Endothelial cell (in vitro differentiated cells): ENCODE data around the gene ACTN2. TPM values are rescaled to one million over a fixed set of nuclear protein-coding genes. Genes with fewer than 3 reads are reported as not detected.

Experiments used
- DNase-seq: peaks from one replicate; pipeline ENCODE4 v3.0.0; 2021; ENCODE audit warnings: low spot score
- H3K27ac Mint-ChIP-seq: one replicate; pipeline ENCODE4 v1.8.0; 2021; ENCODE audit warnings: mixed read lengths, inconsistent platforms; ENCODE audit not compliant: unreplicated experiment
- H3K27me3 Mint-ChIP-seq: one replicate; pipeline ENCODE4 v1.8.0; 2021; ENCODE audit warnings: mild to moderate bottlenecking, moderate library complexity, mixed read lengths, inconsistent platforms; ENCODE audit not compliant: unreplicated experiment
- H3K36me3 Mint-ChIP-seq: one replicate; pipeline ENCODE4 v1.8.0; 2021; ENCODE audit warnings: mild to moderate bottlenecking, low read depth, mixed read lengths, inconsistent platforms; ENCODE audit not compliant: unreplicated experiment
- H3K4me1 Mint-ChIP-seq: one replicate; pipeline ENCODE4 v1.8.0; 2021; ENCODE audit warnings: mild to moderate bottlenecking, mixed read lengths, inconsistent platforms; ENCODE audit not compliant: unreplicated experiment
- H3K4me3 Mint-ChIP-seq: one replicate; pipeline ENCODE4 v1.8.0; 2021; ENCODE audit warnings: mild to moderate bottlenecking, mixed read lengths, inconsistent platforms; ENCODE audit not compliant: unreplicated experiment
- H3K9me3 Mint-ChIP-seq: one replicate; pipeline ENCODE4 v1.8.0; 2021; ENCODE audit warnings: mixed read lengths, inconsistent platforms; ENCODE audit not compliant: unreplicated experiment
- CTCF ChIP-seq: fragments of 200-600 bp; sonication (generic); IDR thresholded peaks from one replicate; pipeline ENCODE4 v1.5.0; 2021; ENCODE audit warnings: antibody characterized with exemption; ENCODE audit not compliant: unreplicated experiment
- total RNA-seq: library from RNA; stranded (reverse); fragmentation: NEBNext Ultra II Directional; extraction: Animal tissue kit (Norgen Biotek cat#: 25700); gene quantifications from one replicate; pipeline ENCODE4 v1.2.1, GENCODE V29; 2021; ENCODE audit not compliant: unreplicated experiment

The ACTN2 gene
- total RNA-seq, 1 donor from 2014 or later, result 0.21 TPM

GRCh38 chr1:236645016-236645680 lies 41.2 kb upstream of the ACTN2 start:
- TF ChIP-seq CTCF, result no peak
- Mint-ChIP-seq H3K9me3 (no peaks in the 10 kb centered on the region), H3K4me1 (no peaks in the 10 kb centered on the region), H3K27ac (no peak overlapping the region), H3K4me3 (no peak overlapping the region), H3K27me3 (no peaks in the 10 kb centered on the region), H3K36me3 (no peaks in the 10 kb centered on the region)
- DNase-seq, result no peak

- Mint-ChIP-seq H3K36me3 (no peaks in the 10 kb centered on the region), H3K4me1 (no peaks in the 10 kb centered on the region), H3K27me3 (no peaks in the 10 kb centered on the region), H3K9me3 (no peaks in the 10 kb centered on the region), H3K27ac (no peak overlapping the region), H3K4me3 (no peak overlapping the region)
- TF ChIP-seq CTCF, result no peak
- no peak for DNase-seq
Measured at GRCh38 chr1:236654511-236654910, 31.8 kb upstream of the ACTN2 start.

DNA sequence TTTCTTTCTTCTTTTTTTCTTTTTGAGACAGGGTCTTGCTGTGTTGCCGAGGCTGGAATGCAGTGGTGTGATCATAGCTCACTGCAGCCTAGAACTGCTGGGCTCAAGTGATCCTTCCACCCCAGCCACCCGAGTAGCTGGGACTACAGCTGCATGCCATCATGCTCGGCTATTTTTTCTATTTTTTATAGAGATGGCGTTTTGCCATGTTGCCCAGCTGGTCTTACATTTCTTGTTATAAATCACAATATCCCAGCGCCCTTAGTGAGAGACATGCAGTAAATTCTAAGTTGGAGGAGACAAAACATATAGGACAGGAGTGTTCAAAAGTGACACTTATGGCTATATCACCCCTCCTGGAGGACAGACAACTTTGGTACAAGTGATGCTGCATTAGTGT lies 31.3 kb upstream of the ACTN2 start:
- H3K4me1 Mint-ChIP-seq, result no peaks in the 10 kb centered on the region
- no peak for TF ChIP-seq CTCF
- no peaks in the 10 kb centered on the region for H3K36me3 Mint-ChIP-seq
- no peaks in the 10 kb centered on the region for H3K27me3 Mint-ChIP-seq
- no peak for DNase-seq
- H3K4me3 Mint-ChIP-seq, result no peak overlapping the region
- no peaks in the 10 kb centered on the region for H3K9me3 Mint-ChIP-seq
- no peak overlapping the region for H3K27ac Mint-ChIP-seq

GRCh38 chr1:236657398-236657797 lies 28.9 kb upstream of the ACTN2 start:
- Mint-ChIP-seq H3K36me3 (no peaks in the 10 kb centered on the region), H3K27me3 (no peaks in the 10 kb centered on the region), H3K4me1 (no peaks in the 10 kb centered on the region), H3K9me3 (no peaks in the 10 kb centered on the region), H3K4me3 (no peak overlapping the region), H3K27ac (no peak overlapping the region)
- no peak for DNase-seq
- TF ChIP-seq CTCF, result no peak

GRCh38 chr1:236659792-236660587 lies 26.3 kb upstream of the ACTN2 start:
- no peaks in the 10 kb centered on the region for H3K4me1 Mint-ChIP-seq
- no peak for TF ChIP-seq CTCF
- no peak overlapping the region for H3K27ac Mint-ChIP-seq
- no peak overlapping the region for H3K4me3 Mint-ChIP-seq
- no peaks in the 10 kb centered on the region for H3K27me3 Mint-ChIP-seq
- no peak for DNase-seq
- H3K36me3 Mint-ChIP-seq, result no peaks in the 10 kb centered on the region
- H3K9me3 Mint-ChIP-seq, result no peaks in the 10 kb centered on the region
